Measurements from ENCODE around the gene MRPL23.

GRCh38 chr11:1919391-1920127 lies 27.6 kb upstream of the MRPL23 start, which contains the start of gene TNNT3:
- no peak for TF ChIP-seq YY1 (IDR thresholded peaks at IDR 0.05; ENCODE audit: insufficient read depth, insufficient read length)
- no peak for TF ChIP-seq ZNF274 (IDR thresholded peaks at IDR 0.05; ENCODE audit: low read depth, low read length)
- no peak for TF ChIP-seq SUZ12 (IDR thresholded peaks at IDR 0.05; ENCODE audit: extremely low read depth, insufficient read depth, insufficient read length)
